IPS-NIHi7 (cell line): Measurements from ENCODE around the gene RTP3.
"Not testable (repeated sequence)": the region's sequence is repeated elsewhere in the genome, so short reads cannot be mapped to it uniquely, and the experiment has no call there.

Experiments used
- DNase-seq: peaks from one replicate; pipeline ENCODE4 v3.0.0; 2012; ENCODE audit warnings: mixed read lengths; ENCODE audit errors: extremely low spot score

Gene RTP3

DNA sequence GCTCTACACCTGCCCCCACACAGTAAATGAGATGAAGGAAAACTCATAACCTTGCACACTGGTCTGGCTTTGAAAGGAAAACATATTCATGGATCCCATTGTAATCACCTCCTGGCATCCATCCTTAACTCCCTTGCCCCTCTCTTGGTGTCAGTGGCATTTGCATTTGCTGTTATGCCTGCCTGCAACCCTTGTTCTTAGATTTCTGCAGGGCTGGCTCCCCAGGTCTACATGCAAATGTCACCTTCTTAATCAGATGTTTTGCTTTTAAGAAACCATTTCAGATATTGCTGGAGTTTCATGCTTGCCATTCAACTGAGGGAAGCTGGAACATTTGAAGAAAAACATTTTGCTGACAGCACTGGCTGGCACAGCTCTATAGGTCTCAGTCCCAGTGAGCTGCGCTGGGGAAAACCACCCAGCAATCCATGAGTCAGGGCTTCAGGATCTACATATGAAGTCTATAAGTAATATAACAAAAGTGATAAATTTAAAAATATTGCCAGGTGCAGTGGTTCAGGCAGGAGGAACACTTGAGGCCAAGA is 49.2 kb downstream of the RTP3 start:
- DNase-seq: no peak

DNA sequence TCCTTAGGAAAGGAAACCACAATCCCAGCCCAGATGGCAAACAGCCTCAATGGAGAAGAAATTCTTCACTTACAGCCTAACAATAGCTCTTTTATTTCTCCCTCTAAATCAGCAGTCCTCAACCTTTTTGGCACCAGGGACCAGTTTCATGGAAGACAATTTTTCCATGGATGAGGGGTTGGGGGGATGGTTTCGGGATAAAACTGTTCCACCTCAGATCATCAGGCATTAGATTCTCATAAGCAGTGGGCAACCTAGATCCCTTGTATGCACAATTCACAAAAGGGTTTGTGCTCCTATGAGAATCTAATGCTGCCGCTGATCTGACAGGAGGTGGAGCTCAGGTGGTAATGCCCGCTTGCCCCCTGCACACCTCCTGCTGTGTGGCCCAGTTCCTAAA is 50.8 kb downstream of the RTP3 start:
- not testable (repeated sequence) for DNase-seq

DNA sequence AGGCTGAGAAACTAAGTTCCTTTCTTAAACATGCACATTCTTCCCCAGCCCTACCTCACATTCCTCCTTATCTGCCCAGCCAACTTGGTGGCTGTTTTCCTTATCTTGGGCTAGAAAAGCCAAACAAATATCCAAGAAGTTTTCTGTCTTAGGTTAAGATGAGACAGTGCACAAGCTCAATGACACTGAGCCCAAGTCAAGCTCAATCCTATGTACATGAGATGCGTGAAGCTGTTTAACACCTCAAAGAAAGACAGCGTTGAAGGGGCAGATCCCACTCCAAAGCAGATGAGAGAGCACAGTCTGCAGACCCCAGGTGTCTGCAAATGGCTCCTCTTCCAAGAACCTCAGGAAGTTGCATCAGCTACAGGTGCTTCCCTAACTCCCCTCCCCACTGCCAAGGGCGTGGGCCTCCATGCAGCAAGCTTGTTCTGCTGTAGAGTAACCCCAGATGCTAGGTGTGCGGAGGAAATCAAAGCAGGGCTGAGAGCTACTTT is 51.7 kb downstream of the RTP3 start:
- DNase-seq: no peak

DNA sequence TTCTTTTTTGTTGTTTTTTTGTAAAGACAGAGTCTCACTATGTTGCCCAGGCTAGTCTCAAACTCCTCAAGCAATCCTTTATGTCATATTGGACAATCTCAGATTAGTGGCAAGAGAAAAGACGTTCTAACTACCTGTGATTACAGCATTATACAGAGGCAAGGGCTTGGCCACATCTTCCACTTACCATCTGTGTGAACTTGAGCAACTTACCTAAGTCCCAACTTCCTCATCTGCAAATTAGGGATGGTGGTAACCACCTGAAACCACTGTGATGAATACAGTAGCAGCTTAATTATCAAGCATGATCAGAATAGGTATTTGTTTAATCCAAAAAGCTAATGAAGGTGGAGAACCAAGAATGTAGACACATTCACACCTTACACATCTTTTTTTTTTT is 52.2 kb downstream of the RTP3 start:
- DNase-seq: no peak
